ENCODE data around the gene SLC50A1.

Gene SLC50A1

GRCh38 chr1:155170101-155170785 lies 34.6 kb downstream of the SLC50A1 start:
- no peak for DNase-seq (ENCODE audit: low read depth)

- DNase-seq (ENCODE audit: low read depth): no peak
These were observed 35.2 kb downstream of the SLC50A1 start for GRCh38 chr1:155170806-155171205.

- DNase-seq (ENCODE audit: low read depth): no peak
These were observed 36.4 kb downstream of the SLC50A1 start for GRCh38 chr1:155171836-155172731.

- peak; percentile 97 for DNase-seq (ENCODE audit: low read depth)
These were observed 37.3 kb downstream of the SLC50A1 start, which contains the start of gene KRTCAP2 for GRCh38 chr1:155172732-155173477. Gene KRTCAP2, minus strand, starts transcription at chr1:155173304. Its CDS starts 80 bp downstream, at chr1:155173224.

DNA sequence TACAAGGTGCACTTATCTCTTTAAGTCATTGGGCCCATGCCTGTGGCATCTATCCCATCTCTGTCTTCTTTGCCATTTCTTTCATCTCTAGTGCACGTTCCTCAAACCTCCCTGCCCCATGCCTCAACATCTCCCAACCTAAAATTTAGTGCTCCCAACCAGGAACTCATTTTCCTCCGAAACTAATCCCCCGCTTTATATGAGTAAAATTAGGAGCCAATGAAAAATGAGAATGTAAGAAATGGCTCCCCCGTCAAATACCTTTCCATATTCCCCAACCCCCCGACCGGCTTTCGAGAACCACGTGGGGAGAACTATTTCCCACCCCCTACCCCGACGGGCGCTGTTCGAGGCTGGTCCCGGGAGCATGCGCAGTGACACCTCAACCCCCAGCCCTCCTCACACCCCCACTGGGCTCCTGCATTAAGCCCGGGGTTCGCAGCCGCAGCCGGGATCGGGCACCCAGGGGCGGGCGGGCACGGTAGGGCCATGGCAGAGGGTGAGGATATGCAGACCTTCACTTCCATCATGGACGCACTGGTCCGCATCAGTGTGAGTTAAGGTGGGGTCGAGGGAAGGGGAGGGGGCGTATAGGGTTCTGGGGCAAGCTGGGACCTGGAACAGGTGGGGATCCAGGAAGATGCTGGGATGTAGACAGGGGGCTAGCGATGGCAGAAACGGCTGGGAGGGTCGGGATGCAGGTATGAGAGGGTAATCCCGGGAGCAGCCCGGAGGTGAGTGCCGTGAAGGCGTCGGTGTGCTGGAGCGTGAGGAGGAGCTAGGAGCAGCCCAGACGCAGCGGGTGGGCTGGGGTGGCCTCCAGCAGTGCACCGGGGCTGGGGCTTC lies 38.0 kb downstream of the SLC50A1 start, which contains the start of gene TRIM46:
TRIM46 (plus strand) TSS at position 372 of the 846 bp plus-strand sequence; CDS start at position 490, 118 bp downstream.
- no peak for DNase-seq (ENCODE audit: low read depth)

DNA sequence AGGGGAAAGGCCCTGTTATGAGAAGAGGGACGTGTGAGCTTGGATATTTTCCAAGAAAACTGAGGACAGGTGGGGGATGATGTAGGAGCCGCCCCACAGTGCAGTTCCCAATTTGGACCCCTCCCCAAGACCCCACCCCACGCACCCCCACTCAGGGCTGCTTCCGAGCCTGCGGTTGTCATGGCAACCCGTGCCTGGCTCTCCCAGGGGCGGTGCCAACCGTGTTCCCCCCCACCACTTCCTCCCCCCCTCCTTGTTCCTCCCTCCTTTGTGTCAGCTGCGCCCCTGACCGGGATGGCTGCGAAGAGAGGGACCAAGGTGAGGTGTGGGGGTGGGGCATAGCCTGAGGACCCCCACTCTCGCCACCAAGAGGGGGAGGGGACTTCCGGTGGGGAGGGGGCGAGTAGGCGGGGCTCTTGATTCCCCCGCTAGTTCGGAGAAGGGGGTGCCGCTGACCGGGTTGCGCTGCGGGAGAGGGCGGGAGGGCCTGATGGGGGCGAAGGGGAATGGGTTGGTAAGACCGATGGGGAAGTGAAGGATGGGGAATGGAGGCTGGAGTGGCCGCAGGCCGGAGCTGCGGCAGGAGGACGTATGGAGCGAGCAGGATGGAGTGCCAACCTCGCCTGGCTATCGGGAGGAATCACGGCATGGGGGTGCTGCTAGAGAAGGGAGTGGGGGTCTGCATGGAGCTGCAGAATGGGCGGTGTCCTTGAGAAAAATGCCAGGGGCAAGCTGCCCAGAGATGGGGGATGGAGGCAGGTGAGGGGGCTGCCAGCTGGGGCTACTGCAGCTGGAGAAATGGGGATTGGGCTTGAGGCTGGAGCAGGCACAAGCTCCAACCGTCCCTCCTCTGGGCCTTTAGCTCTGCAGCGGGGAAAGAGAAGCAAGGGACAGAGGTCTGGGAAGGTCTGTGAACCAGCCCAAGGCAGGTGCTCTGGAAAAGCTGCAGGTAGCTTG lies 39.0 kb downstream of the SLC50A1 start:
- no peak for DNase-seq (ENCODE audit: low read depth)

- no peak for DNase-seq (ENCODE audit: low read depth)
These were observed 39.8 kb downstream of the SLC50A1 start for GRCh38 chr1:155175281-155175926.

DNA sequence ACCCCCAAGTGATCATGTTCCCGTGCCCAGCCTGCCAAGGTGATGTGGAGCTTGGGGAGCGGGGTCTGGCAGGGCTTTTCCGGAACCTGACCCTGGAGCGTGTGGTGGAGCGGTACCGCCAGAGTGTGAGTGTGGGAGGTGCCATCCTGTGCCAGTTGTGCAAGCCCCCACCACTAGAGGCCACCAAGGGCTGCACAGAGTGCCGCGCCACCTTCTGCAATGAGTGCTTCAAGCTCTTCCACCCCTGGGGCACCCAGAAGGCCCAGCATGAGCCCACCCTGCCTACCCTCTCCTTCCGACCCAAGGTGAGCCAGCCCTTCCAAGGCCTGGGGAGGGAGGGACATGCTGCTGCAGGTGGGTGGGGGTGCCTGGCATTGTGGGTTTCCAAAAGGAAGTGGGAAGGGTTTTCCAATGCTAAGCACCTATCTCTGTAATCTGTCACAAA lies 40.3 kb downstream of the SLC50A1 start:
- DNase-seq (ENCODE audit: low read depth): no peak

DNA sequence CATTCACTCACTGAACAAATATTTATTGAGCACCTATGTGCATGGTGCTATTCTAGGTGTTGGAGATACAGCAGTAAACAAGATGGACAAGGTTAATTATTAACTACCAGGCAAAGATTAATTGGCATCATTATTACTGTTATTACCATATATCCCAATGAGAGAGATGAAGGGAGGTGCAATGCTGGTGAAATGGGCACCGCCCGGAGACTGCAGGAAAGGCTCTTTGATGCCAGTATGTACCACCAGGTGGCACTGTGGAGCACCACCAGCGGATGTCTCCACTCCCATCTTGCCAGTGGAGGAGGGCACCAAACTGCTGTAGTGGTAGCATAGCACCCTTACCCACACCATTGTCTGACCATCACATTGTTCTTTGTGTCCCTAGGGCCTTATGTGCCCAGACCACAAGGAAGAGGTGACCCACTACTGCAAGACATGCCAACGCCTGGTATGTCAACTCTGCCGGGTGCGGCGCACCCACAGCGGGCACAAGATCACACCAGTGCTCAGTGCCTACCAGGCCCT lies 41.0 kb downstream of the SLC50A1 start:
- DNase-seq (ENCODE audit: low read depth): peak; percentile 62

- no peak for DNase-seq (ENCODE audit: low read depth)
These were observed 41.7 kb downstream of the SLC50A1 start for GRCh38 chr1:155177192-155177917.

GRCh38 chr1:155177918-155178281 lies 42.2 kb downstream of the SLC50A1 start:
- no peak for DNase-seq (ENCODE audit: low read depth)

- DNase-seq (ENCODE audit: low read depth): no peak
These were observed 42.9 kb downstream of the SLC50A1 start for GRCh38 chr1:155178441-155179111.

DNA sequence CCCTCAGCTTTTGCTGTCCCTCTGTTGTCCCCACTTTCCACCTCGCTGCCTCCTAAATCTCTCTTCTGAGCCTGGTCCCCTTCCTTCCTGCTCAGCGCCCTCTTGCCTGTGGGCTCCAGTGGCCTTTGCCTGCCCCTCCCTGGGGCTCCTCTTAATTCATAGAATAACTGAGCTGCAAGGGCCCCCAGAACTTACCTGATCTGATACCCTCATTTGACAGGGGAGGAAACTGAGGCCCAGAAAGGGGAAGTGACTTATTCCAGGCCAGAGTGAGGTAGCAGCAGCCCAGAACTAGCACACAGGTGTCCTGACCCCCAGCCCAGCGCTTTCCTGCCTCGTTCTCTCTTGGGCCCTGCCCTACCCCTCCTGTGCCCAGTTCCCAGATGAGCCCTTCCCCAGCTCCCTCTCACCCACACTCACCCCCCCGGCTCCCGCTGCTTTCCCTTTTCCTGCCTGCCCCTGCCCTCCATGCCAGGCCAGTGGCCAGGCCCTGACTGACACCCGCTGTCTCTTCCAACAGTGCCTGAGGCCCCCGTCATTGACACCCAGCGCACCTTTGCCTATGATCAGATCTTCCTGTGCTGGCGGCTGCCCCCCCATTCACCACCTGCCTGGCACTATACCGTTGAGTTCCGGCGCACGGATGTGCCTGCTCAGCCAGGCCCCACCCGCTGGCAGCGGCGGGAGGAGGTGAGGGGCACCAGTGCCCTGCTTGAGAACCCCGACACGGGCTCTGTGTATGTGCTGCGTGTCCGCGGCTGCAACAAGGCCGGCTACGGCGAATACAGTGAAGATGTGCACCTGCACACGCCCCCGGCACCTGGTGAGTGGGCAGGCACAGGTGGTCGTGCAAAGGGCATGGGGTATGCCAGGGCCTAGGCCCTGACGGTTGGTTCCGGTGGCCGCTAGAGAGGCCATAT lies 43.7 kb downstream of the SLC50A1 start:
- no peak for DNase-seq (ENCODE audit: low read depth)

- no peak for DNase-seq (ENCODE audit: low read depth)
These were observed 45.9 kb downstream of the SLC50A1 start for GRCh38 chr1:155181371-155182051.

DNA sequence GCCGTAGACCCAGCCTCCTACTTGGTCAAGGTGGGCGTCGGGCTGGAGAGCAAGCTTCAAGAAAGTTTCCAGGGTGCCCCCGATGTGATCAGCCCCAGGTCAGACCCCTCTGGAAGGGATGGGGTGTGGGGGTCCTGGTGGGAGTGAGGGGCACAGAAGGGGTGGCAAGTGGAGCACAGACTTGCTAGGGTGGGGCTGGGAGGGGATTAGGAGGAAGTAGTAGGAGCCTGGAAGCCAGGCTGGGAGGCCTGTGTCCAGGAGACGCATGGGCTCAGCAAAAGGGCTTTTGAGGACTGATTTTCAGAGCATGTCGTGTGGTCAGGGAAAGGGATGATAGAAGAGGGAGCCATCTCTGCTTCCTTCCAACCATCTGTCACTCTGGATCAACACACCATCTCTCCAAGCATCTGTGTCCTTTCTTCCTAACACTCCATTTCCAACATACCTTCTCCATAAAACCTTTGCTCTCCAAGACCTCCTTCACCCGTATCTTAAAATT lies 46.4 kb downstream of the SLC50A1 start:
- no peak for DNase-seq (ENCODE audit: low read depth)

- no peak for DNase-seq (ENCODE audit: low read depth)
These were observed 48.1 kb downstream of the SLC50A1 start for GRCh38 chr1:155183775-155184221.

All from fibroblast of the conjunctiva (primary cell).